Measurements from ENCODE around the gene CLCN5. TPM values are rescaled to one million over a fixed set of nuclear protein-coding genes. Genes with fewer than 3 reads are reported as not detected.

CLCN5 gene
- total and polyA plus RNA-seq, 2 experiments from 2014 or later = 3.7 to 13.6 TPM

DNA sequence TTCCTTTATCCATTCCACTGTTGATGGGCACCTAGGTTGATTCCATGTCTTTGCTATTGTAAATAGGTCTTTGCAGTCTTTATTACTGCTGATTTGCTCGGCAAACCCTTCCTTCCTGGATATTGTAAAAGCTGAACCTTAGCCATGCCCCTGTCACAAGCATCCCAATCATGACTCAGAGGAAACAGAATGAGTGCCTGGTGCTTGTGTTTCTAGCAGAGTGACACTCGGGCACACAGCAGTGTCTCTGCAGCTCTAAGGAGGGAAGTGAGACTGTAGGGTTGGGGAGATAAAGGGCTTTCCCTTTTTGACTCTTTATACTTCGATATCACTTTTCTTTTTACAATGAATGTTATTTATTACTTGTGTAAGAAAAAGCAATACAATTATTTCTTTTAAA lies 195.1 kb downstream of the CLCN5 start:
- no peaks in the 10 kb centered on the region; the same call in 2 of the 3 replicates for H3K9me3 Mint-ChIP-seq
- TF ChIP-seq, protein P1, sequence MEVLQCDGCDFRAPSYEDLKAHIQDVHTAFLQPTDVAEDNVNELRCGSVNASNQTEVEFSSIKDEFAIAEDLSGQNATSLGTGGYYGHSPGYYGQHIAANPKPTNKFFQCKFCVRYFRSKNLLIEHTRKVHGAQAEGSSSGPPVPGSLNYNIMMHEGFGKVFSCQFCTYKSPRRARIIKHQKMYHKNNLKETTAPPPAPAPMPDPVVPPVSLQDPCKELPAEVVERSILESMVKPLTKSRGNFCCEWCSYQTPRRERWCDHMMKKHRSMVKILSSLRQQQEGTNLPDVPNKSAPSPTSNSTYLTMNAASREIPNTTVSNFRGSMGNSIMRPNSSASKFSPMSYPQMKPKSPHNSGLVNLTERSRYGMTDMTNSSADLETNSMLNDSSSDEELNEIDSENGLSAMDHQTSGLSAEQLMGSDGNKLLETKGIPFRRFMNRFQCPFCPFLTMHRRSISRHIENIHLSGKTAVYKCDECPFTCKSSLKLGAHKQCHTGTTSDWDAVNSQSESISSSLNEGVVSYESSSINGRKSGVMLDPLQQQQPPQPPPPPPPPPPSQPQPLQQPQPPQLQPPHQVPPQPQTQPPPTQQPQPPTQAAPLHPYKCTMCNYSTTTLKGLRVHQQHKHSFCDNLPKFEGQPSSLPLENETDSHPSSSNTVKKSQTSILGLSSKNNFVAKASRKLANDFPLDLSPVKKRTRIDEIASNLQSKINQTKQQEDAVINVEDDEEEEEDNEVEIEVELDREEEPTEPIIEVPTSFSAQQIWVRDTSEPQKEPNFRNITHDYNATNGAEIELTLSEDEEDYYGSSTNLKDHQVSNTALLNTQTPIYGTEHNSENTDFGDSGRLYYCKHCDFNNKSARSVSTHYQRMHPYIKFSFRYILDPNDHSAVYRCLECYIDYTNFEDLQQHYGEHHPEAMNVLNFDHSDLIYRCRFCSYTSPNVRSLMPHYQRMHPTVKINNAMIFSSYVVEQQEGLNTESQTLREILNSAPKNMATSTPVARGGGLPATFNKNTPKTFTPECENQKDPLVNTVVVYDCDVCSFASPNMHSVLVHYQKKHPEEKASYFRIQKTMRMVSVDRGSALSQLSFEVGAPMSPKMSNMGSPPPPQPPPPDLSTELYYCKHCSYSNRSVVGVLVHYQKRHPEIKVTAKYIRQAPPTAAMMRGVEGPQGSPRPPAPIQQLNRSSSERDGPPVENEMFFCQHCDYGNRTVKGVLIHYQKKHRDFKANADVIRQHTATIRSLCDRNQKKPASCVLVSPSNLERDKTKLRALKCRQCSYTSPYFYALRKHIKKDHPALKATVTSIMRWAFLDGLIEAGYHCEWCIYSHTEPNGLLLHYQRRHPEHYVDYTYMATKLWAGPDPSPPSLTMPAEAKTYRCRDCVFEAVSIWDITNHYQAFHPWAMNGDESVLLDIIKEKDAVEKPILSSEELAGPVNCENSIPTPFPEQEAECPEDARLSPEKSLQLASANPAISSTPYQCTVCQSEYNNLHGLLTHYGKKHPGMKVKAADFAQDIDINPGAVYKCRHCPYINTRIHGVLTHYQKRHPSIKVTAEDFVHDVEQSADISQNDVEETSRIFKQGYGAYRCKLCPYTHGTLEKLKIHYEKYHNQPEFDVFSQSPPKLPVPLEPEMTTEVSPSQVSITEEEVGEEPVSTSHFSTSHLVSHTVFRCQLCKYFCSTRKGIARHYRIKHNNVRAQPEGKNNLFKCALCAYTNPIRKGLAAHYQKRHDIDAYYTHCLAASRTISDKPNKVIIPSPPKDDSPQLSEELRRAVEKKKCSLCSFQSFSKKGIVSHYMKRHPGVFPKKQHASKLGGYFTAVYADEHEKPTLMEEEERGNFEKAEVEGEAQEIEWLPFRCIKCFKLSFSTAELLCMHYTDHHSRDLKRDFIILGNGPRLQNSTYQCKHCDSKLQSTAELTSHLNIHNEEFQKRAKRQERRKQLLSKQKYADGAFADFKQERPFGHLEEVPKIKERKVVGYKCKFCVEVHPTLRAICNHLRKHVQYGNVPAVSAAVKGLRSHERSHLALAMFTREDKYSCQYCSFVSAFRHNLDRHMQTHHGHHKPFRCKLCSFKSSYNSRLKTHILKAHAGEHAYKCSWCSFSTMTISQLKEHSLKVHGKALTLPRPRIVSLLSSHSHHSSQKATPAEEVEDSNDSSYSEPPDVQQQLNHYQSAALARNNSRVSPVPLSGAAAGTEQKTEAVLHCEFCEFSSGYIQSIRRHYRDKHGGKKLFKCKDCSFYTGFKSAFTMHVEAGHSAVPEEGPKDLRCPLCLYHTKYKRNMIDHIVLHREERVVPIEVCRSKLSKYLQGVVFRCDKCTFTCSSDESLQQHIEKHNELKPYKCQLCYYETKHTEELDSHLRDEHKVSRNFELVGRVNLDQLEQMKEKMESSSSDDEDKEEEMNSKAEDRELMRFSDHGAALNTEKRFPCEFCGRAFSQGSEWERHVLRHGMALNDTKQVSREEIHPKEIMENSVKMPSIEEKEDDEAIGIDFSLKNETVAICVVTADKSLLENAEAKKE (CRISPR knock-in tag; IDR thresholded peaks at IDR 0.05) = no peak
- TF ChIP-seq JUNB (IDR thresholded peaks at IDR 0.05; ENCODE audit: unreplicated experiment) = no peak
- TF ChIP-seq, protein P2, sequence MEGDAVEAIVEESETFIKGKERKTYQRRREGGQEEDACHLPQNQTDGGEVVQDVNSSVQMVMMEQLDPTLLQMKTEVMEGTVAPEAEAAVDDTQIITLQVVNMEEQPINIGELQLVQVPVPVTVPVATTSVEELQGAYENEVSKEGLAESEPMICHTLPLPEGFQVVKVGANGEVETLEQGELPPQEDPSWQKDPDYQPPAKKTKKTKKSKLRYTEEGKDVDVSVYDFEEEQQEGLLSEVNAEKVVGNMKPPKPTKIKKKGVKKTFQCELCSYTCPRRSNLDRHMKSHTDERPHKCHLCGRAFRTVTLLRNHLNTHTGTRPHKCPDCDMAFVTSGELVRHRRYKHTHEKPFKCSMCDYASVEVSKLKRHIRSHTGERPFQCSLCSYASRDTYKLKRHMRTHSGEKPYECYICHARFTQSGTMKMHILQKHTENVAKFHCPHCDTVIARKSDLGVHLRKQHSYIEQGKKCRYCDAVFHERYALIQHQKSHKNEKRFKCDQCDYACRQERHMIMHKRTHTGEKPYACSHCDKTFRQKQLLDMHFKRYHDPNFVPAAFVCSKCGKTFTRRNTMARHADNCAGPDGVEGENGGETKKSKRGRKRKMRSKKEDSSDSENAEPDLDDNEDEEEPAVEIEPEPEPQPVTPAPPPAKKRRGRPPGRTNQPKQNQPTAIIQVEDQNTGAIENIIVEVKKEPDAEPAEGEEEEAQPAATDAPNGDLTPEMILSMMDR (conservative IDR thresholded peaks at IDR 0.05; ENCODE audit: low read depth in 2 of 2) = no peak
- DNase-seq (ENCODE audit: low spot score) (no peak), ATAC-seq (no peak)
- Histone ChIP-seq H3K9me2 (ENCODE audit: insufficient read depth) (no peaks in the 10 kb centered on the region; the same call in 1 of the 2 replicates), H3F3A (replicated peaks; ENCODE audit: low read depth) (no peaks in the 10 kb centered on the region), H4K20me1 (replicated peaks; ENCODE audit: insufficient read depth) (no peaks in the 10 kb centered on the region), H3K4me3 (no peak overlapping the region), H3K79me2 (replicated peaks; ENCODE audit: insufficient read depth) (no peaks in the 10 kb centered on the region), H3K36me3 (ENCODE audit: insufficient read depth) (no peaks in the 10 kb centered on the region), H2AFZ (no peak overlapping the region), H3K27me3 (ENCODE audit: insufficient read depth) (no peaks in the 10 kb centered on the region), H3K4me2 (no peak overlapping the region), H3K27ac (ENCODE audit: low read depth) (no peak overlapping the region), H3K4me1 (ENCODE audit: insufficient read depth) (peaks cover 8% of the 10 kb centered on the region; the same call in 1 of the 2 replicates)
- H3K4me1 Mint-ChIP-seq = peaks cover 24% of the 10 kb centered on the region
- H3K4me3 Mint-ChIP-seq = no peak overlapping the region
- no peak overlapping the region for H3K27ac Mint-ChIP-seq
- H3K27me3 Mint-ChIP-seq (ENCODE audit: insufficient read depth, low read depth, poor library complexity) = no peaks in the 10 kb centered on the region
- H3K36me3 Mint-ChIP-seq (ENCODE audit: low read depth) = no peaks in the 10 kb centered on the region; the same call in 2 of the 3 replicates

DNA sequence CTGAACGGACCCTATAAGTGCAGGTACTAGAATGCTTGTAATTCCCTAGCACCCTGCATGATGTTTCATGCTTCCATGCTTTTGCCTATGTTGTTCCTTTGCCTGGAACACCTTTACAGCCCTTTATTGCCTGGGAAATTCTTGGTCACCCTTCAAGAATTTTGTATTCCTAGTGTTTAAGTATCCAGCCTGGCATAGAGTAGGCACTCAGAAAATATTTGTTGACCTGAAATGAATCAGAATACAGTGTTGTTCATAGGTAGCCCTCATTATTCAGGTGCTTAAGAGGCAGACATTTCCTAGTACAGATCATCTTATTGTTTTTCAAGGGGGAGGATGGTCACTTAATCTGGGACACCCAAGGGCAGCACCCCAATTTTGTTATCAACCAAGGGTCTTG lies 203.1 kb downstream of the CLCN5 start:
- no peaks in the 10 kb centered on the region for H3K27me3 ChIP-seq (ENCODE audit: insufficient read depth)
- no peak overlapping the region for H2AFZ ChIP-seq
- DNase-seq (ENCODE audit: low spot score) (no peak), ATAC-seq (no peak)
- H3K4me3 ChIP-seq = no peak overlapping the region
- Mint-ChIP-seq H3K4me1 (0 out of 3 replicates have a peak, but pooled peaks cover 7% of the 10 kb centered on the region), H3K4me3 (no peak overlapping the region), H3K27ac (no peak overlapping the region), H3K9me3 (no peaks in the 10 kb centered on the region), H3K27me3 (ENCODE audit: insufficient read depth, low read depth, poor library complexity) (no peaks in the 10 kb centered on the region), H3K36me3 (ENCODE audit: low read depth) (no peaks in the 10 kb centered on the region)
- H3K4me1 ChIP-seq (ENCODE audit: insufficient read depth) = peaks cover 6% of the 10 kb centered on the region; the same call in 1 of the 2 replicates
- H3K36me3 ChIP-seq (ENCODE audit: insufficient read depth) = no peaks in the 10 kb centered on the region
- no peaks in the 10 kb centered on the region for H4K20me1 ChIP-seq (replicated peaks; ENCODE audit: insufficient read depth)
- no peak overlapping the region for H3K27ac ChIP-seq (ENCODE audit: low read depth)
- H3K9me2 ChIP-seq (ENCODE audit: insufficient read depth) = no peaks in the 10 kb centered on the region
- H3F3A ChIP-seq (replicated peaks; ENCODE audit: low read depth) = no peaks in the 10 kb centered on the region
- H3K79me2 ChIP-seq (replicated peaks; ENCODE audit: insufficient read depth) = no peaks in the 10 kb centered on the region
- H3K4me2 ChIP-seq = no peak overlapping the region
- TF ChIP-seq STAT1 (IDR thresholded peaks at IDR 0.05; ENCODE audit: unreplicated experiment) (no peak), NANOG (IDR thresholded peaks at IDR 0.05; ENCODE audit: borderline replicate concordance) (no peak), ZNF331 (CRISPR knock-in tag; IDR thresholded peaks at IDR 0.05; ENCODE audit: low read depth) (no peak), POLR2AphosphoS5 (IDR thresholded peaks at IDR 0.05; ENCODE audit: low read depth) (no peak), EZH2phosphoT487 (IDR thresholded peaks at IDR 0.05; ENCODE audit: unreplicated experiment) (no peak)
- TF ChIP-seq, protein P2 (conservative IDR thresholded peaks at IDR 0.05; ENCODE audit: low read depth in 2 of 2) = no peak
